Stimulated activated CD4-positive, alpha-beta T cell treated with anti-CD3 and anti-CD28 coated beads, Interleukin-15, amount 100 ng/mL, for 48 hours (primary cell): ENCODE data around the gene CMTM6.
"Not testable (repeated sequence)": the region's sequence is repeated elsewhere in the genome, so short reads cannot be mapped to it uniquely, and the experiment has no call there.

Experiments used
- DNase-seq, 2 donors: peaks; one replicate each; pipeline ENCODE4 v3.0.0-alpha.2; 2020; ENCODE audit warnings: low read depth in 2 of 2

The CMTM6 gene

GRCh38 chr3:32466808-32467207 is 35.8 kb downstream of the CMTM6 start:
- DNase-seq, result not testable (repeated sequence)

GRCh38 chr3:32464726-32465125 is 37.9 kb downstream of the CMTM6 start:
- not testable (repeated sequence) for DNase-seq

GRCh38 chr3:32463415-32463814 is 39.2 kb downstream of the CMTM6 start:
- not testable (repeated sequence) for DNase-seq

GRCh38 chr3:32462191-32462986 is 40.3 kb downstream of the CMTM6 start:
- DNase-seq, result not testable (repeated sequence)

GRCh38 chr3:32460817-32461496 is 41.7 kb downstream of the CMTM6 start:
- DNase-seq, result not testable (repeated sequence)

- peak; percentile 41 to 47 for DNase-seq
Measured at GRCh38 chr3:32460031-32460749, 42.5 kb downstream of the CMTM6 start.

GRCh38 chr3:32459450-32459849 is 43.2 kb downstream of the CMTM6 start:
- DNase-seq, result no peak

- DNase-seq, result no peak
Measured at GRCh38 chr3:32457971-32458471, 44.6 kb downstream of the CMTM6 start.

GRCh38 chr3:32456429-32457130 is 46.1 kb downstream of the CMTM6 start:
- DNase-seq, result no peak

- no peak for DNase-seq
Measured at GRCh38 chr3:32455609-32456428, 46.8 kb downstream of the CMTM6 start.

GRCh38 chr3:32454731-32455608 is 47.7 kb downstream of the CMTM6 start:
- no peak for DNase-seq

- no peak for DNase-seq
Measured at GRCh38 chr3:32454111-32454510, 48.5 kb downstream of the CMTM6 start.

GRCh38 chr3:32453346-32453745 is 49.3 kb downstream of the CMTM6 start:
- no peak for DNase-seq

- DNase-seq, result no peak
Measured at GRCh38 chr3:32452009-32452408, 50.6 kb downstream of the CMTM6 start.

GRCh38 chr3:32450992-32451659 is 51.5 kb downstream of the CMTM6 start:
- no peak for DNase-seq

GRCh38 chr3:32450426-32450825 is 52.2 kb downstream of the CMTM6 start:
- DNase-seq, result no peak

- DNase-seq, result no peak
Measured at GRCh38 chr3:32449691-32450090, 53.0 kb downstream of the CMTM6 start.

GRCh38 chr3:32448686-32449474 is 53.8 kb downstream of the CMTM6 start:
- no peak for DNase-seq
